ENCODE data around the gene ABCE1. TPM values are rescaled to one million over a fixed set of nuclear protein-coding genes. Genes with fewer than 3 reads are reported as not detected.
A peak's percentile ranks its signal among the peaks of the same experiment; 100 is the strongest.

ABCE1 gene
- total RNA-seq, 1 experiment from 2014 or later = 159 TPM

DNA sequence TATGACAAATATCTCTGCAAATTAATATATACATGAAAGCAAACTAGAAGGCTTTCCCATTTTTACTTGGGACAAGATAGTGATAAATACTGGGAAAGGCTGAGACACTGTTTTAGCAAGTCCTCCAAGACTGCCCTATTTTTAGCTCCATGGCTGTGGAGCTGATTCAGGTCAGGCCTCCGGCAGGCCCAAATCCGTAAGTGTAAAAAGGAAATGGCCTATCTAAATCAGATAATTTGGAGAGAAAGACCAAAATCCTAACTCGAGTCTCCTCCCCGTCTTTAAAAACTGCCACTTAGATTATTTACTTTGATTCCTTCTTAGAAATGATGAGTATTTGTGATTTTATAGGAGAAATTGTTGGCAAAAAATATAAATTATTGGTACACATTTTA lies 79.4 kb downstream of the ABCE1 start:
- peak; percentile 5 for DNase-seq (ENCODE audit: low read depth)

DNA sequence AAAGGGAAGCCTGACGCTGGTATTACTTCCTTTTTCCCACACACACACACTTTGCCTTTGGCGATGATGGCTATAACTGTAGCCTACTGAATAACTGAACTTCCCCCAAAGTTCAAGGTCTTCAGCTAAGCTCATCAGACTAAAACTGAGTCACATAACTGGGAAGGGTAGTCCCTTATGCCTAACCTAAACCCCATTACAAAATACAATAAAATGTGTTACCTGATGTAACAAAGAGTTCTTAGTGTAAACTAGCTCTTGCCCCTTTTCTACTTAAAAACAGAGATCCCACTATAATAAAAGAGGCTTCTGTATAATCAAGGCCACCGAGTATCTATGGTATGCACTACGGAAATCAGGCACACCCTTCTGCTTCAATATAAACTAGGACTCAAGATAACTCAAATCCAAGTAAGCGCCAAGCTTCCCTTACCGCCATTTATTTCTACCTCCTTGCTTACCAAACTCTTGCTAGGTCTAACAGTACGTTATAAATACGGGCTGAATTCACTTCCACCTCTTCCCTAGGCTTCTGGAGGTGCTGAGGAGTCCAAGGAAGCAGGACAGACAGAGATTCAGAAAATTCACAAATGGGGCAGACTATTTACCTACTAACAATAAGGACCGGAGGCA lies 79.9 kb downstream of the ABCE1 start:
- peak; percentile 3 for DNase-seq (ENCODE audit: low read depth)

DNA sequence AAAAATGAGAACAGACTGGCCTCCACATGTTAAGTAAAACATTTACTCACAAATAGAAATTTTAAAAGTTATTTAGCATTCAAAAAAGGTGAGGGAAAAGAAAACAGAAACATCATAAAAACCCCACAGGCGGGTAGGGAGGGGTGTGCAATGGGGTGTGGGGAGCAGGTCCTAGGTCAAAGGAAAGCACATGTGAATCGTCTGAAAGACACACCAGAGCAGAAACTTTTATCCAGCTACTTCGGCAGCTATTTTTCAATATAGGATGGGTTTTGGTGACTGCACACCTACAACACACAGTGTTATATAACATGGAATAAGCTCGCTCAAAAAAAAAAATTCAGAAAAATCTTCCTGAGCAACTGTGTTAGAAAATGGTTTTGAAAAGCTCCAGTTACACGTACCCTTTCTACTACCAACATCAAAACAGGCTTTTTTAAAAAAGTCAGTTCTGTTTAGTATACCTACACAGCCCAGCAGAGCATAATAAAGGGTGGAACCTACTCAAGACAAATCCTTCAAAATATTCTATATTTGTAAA lies 80.7 kb downstream of the ABCE1 start:
- no peak for DNase-seq (ENCODE audit: low read depth)

Other genes starting within 250 kb of the ABCE1 start
- 22.2 and 25.9 TPM in 2 replicates for gene ANAPC10, start 115 bp upstream of the ABCE1 start, total RNA-seq (2014; rRNA removed; shearing (Covaris generic))
- gene OTUD4, start 82.3 kb downstream of the ABCE1 start, total RNA-seq (2014; rRNA removed; shearing (Covaris generic)) = 5.0 and 10.5 TPM in 2 replicates